HepG2 (cell line): Measurements from ENCODE around the gene RCCD1. TPM values are rescaled to one million over a fixed set of nuclear protein-coding genes. Genes with fewer than 3 reads are reported as not detected.

Source experiments
- ATF7-NPFF ChIP-seq: sonication (generic); formaldehyde crosslinking; IDR thresholded peaks from 2 replicates; pipeline ENCODE4 v1.8.1; 2023; ENCODE audit warnings: mild to moderate bottlenecking, low read depth, missing genetic modification reagents, moderate library complexity
- CENPT ChIP-seq: sonication (generic); formaldehyde crosslinking; IDR thresholded peaks from 2 replicates; pipeline ENCODE4 v1.8.0; 2022; ENCODE audit warnings: low read depth, mild to moderate bottlenecking, moderate library complexity, missing genetic modification reagents
- FOXJ3 ChIP-seq: sonication (generic); formaldehyde crosslinking; IDR thresholded peaks from 2 replicates; pipeline ENCODE4 v1.4.0; 2020; ENCODE audit warnings: missing genetic modification reagents, mild to moderate bottlenecking, borderline replicate concordance
- FOXO1 ChIP-seq: sonication (generic); formaldehyde crosslinking; IDR thresholded peaks from 2 replicates; pipeline ENCODE4 v1.4.0; 2020; ENCODE audit warnings: missing genetic modification reagents
- KDM5A ChIP-seq: fragments of 200-600 bp; sonication (generic); IDR thresholded peaks from 2 replicates; pipeline ENCODE4 v1.7.0; 2018; ENCODE audit warnings: antibody characterized with exemption, mild to moderate bottlenecking, low read length, borderline replicate concordance
- KLF11 ChIP-seq: IDR thresholded peaks from 2 replicates; pipeline ENCODE4 v1.6.1; 2016; ENCODE audit warnings: missing compliant biosample characterization
- MED8 ChIP-seq: sonication (generic); formaldehyde crosslinking; IDR thresholded peaks from 2 replicates; pipeline ENCODE4 v1.8.1; 2023; ENCODE audit warnings: mild to moderate bottlenecking, missing genetic modification reagents; ENCODE audit not compliant: insufficient replicate concordance
- NFATC3 ChIP-seq: sonication (generic); formaldehyde crosslinking; IDR thresholded peaks from 2 replicates; pipeline ENCODE4 v1.5.1; 2020; ENCODE audit warnings: mild to moderate bottlenecking, missing genetic modification reagents
- PAF1 ChIP-seq: IDR thresholded peaks from 2 replicates; pipeline ENCODE4 v1.6.1; 2016; ENCODE audit warnings: missing genetic modification reagents, missing compliant biosample characterization
- SNRNP70 ChIP-seq: fragments of 200-400 bp; formaldehyde crosslinking; IDR thresholded peaks from 2 replicates; pipeline ENCODE4 v1.6.1; 2017; ENCODE audit warnings: mild to moderate bottlenecking, low read depth, low read length, moderate library complexity
- TARDBP ChIP-seq: sonication (generic); formaldehyde crosslinking; IDR thresholded peaks from 2 replicates; pipeline ENCODE4 v1.8.0; 2022; ENCODE audit warnings: mild to moderate bottlenecking, missing genetic modification reagents
- YEATS4 ChIP-seq: sonication (generic); formaldehyde crosslinking; IDR thresholded peaks from 2 replicates; pipeline ENCODE4 v1.4.0; 2020; ENCODE audit warnings: missing genetic modification reagents, borderline replicate concordance
- ZBTB3 ChIP-seq: sonication (generic); formaldehyde crosslinking; IDR thresholded peaks from 2 replicates; pipeline ENCODE4 v1.4.0; 2020; ENCODE audit warnings: low read depth, mild to moderate bottlenecking, moderate library complexity, missing genetic modification reagents, borderline replicate concordance
- ZFP82 ChIP-seq: sonication (generic); formaldehyde crosslinking; IDR thresholded peaks from 2 replicates; pipeline ENCODE4 v1.5.1; 2020; ENCODE audit warnings: mild to moderate bottlenecking, missing genetic modification reagents, borderline replicate concordance
- ZNF264 ChIP-seq: sonication (generic); formaldehyde crosslinking; IDR thresholded peaks from 2 replicates; pipeline ENCODE4 v1.4.0; 2020; ENCODE audit warnings: missing genetic modification reagents
- ZNF337 ChIP-seq: sonication (generic); formaldehyde crosslinking; IDR thresholded peaks from 2 replicates; pipeline ENCODE4 v1.5.1; 2020; ENCODE audit warnings: missing genetic modification reagents, low read depth, mild to moderate bottlenecking, borderline replicate concordance
- ZNF510 ChIP-seq: sonication (generic); formaldehyde crosslinking; IDR thresholded peaks from 2 replicates; pipeline ENCODE4 v1.4.0; 2020; ENCODE audit warnings: low read depth, mild to moderate bottlenecking, missing genetic modification reagents
- ZNF546 ChIP-seq: sonication (generic); formaldehyde crosslinking; conservative IDR thresholded peaks from 2 replicates; pipeline ENCODE4 v1.8.1; 2023; ENCODE audit warnings: mild to moderate bottlenecking, missing genetic modification reagents
- ZNF616 ChIP-seq: sonication (generic); formaldehyde crosslinking; IDR thresholded peaks from 2 replicates; pipeline ENCODE4 v1.5.0; 2020; ENCODE audit warnings: low read depth, mild to moderate bottlenecking, missing genetic modification reagents
- ZNF841 ChIP-seq: sonication (generic); formaldehyde crosslinking; IDR thresholded peaks from 2 replicates; pipeline ENCODE4 v1.8.1; 2023; ENCODE audit warnings: missing genetic modification reagents, borderline replicate concordance
- polyA plus RNA-seq, 8 experiments: library from polyadenylated mRNA; depleted of rRNA in 3 of 8; stranded (reverse) in 7 of 8; unstranded in 1 of 8; fragments of >200 nt; fragmentation: Illumina TruSeq in 4 of 8; extraction: Trizol in 4 of 8; gene quantifications; 2 replicates each; pipeline versions ENCODE4 v1.2.1 to v1.2.3, GENCODE V29; 2011 to 2016; ENCODE audit warnings: low read depth in 4 of 8, missing spikeins in 1 of 8, mixed read lengths in 1 of 8; ENCODE audit not compliant: insufficient read depth in 1 of 8
- total RNA-seq, 5 experiments: library from RNA; depleted of rRNA; stranded (reverse); fragments of >200 nt; fragmentation: Illumina TruSeq; extraction: Trizol; gene quantifications; 2 replicates each; pipeline ENCODE4 v1.2.3, GENCODE V29; 2016; ENCODE audit warnings: low read depth in 1 of 5
- TF ChIP-seq, protein P1 (sequence below): sonication (generic); formaldehyde crosslinking; conservative IDR thresholded peaks from 2 replicates; pipeline ENCODE4 v1.5.0; 2020; ENCODE audit warnings: missing genetic modification reagents
- TF ChIP-seq, protein P2 (sequence below): sonication (generic); formaldehyde crosslinking; IDR thresholded peaks from 2 replicates; pipeline ENCODE4 v1.5.1; 2020; ENCODE audit warnings: missing genetic modification reagents, mild to moderate bottlenecking, borderline replicate concordance

RCCD1 gene
- total and polyA plus RNA-seq, 2 of the 13 experiments (the other 11 are each of a cell fraction or from before 2014, with no cell fraction given), result 14.1 to 15.1 TPM

DNA sequence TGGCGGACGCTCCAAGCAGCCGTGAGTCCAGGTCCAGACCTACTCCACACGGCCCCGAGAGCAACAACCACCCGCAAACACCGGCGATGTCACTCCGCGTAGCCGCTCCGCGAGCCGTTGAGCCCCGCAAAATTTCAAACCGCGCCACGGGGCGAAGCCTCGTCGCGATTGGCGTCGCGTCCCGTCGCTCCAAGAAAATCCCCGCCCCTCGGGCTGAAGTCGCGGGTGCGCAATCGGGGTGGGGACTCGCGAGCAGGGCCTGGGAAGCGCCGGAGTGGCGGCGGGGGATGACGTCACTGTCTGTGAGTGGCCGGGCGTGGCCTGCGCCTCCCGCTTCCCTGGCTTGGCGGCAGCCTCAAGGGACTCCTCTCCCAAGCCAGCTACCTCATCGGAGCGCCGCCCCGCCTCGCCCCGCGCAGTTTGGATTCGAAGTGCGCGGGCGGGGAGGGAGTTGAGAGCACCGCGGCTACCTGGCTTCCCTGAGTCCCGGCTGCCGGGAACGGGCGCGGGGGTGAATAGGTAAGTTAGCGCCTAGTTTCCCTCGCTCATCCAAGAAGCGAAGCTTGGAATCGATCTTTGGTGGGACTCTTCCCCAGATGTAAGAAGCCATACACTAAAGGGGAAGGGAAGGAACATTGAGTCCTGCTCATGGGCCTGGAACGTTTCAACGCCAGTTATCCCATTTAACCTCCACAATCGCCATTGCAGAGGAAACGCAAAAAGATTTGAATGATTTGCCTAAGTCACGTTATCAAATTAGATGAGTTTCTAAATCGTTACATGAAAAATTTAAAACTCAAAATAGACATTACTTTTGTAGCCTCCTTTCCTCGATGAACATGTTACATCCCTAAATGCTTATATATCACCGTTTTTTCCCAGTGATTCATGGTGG, 40.0 kb downstream of the RCCD1 start, which contains the start of gene PRC1 (continued):
- TF ChIP-seq NFATC3 (CRISPR knock-in tag) (peak; percentile 88; the same call in 1 of the 2 replicates), ZNF841 (no peak), PAF1 (CRISPR knock-in tag) (no peak), SNRNP70 (no peak), TARDBP (peak; percentile 85), ZNF510 (CRISPR knock-in tag) (no peak), ZNF337 (CRISPR knock-in tag) (no peak), MED8 (CRISPR knock-in tag) (peak; percentile 68), KLF11 (peak; percentile 76; the same call in 1 of the 2 replicates), ZNF616 (CRISPR knock-in tag) (0 out of 2 replicates have a peak, but pooled peaks have one; percentile 31), ZBTB3 (CRISPR knock-in tag) (0 out of 2 replicates have a peak, but pooled peaks have one; percentile 39), FOXJ3 (no peak; the same call in 1 of the 2 replicates), CENPT (CRISPR knock-in tag) (no peak), FOXO1 (CRISPR knock-in tag) (no peak), ZFP82 (no peak), ZNF264 (CRISPR knock-in tag) (no peak), ZNF546 (CRISPR knock-in tag) (no peak), ATF7-NPFF (CRISPR knock-in tag) (peak; percentile 76; the same call in 1 of the 2 replicates), KDM5A (peak; percentile 65; the same call in 1 of the 2 replicates), YEATS4 (CRISPR knock-in tag) (peak; percentile 90)
- TF ChIP-seq, protein P1, sequence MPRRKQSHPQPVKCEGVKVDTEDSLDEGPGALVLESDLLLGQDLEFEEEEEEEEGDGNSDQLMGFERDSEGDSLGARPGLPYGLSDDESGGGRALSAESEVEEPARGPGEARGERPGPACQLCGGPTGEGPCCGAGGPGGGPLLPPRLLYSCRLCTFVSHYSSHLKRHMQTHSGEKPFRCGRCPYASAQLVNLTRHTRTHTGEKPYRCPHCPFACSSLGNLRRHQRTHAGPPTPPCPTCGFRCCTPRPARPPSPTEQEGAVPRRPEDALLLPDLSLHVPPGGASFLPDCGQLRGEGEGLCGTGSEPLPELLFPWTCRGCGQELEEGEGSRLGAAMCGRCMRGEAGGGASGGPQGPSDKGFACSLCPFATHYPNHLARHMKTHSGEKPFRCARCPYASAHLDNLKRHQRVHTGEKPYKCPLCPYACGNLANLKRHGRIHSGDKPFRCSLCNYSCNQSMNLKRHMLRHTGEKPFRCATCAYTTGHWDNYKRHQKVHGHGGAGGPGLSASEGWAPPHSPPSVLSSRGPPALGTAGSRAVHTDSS (CRISPR knock-in tag), result no peak
- TF ChIP-seq, protein P2, sequence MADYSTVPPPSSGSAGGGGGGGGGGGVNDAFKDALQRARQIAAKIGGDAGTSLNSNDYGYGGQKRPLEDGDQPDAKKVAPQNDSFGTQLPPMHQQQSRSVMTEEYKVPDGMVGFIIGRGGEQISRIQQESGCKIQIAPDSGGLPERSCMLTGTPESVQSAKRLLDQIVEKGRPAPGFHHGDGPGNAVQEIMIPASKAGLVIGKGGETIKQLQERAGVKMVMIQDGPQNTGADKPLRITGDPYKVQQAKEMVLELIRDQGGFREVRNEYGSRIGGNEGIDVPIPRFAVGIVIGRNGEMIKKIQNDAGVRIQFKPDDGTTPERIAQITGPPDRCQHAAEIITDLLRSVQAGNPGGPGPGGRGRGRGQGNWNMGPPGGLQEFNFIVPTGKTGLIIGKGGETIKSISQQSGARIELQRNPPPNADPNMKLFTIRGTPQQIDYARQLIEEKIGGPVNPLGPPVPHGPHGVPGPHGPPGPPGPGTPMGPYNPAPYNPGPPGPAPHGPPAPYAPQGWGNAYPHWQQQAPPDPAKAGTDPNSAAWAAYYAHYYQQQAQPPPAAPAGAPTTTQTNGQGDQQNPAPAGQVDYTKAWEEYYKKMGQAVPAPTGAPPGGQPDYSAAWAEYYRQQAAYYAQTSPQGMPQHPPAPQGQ (CRISPR knock-in tag), result no peak
